Brain microvascular endothelial cell (primary cell): ENCODE measurements around the gene RETNLB.

Experiments
- DNase-seq: peaks from one replicate; pipeline ENCODE4 v3.0.0-alpha.2; 2020
- H3K27ac ChIP-seq: fragments of 250-450 bp; sonication (Bioruptor Pico); 2 replicates; pipeline ENCODE4 v1.5.1; 2020; ENCODE audit warnings: mild to moderate bottlenecking, moderate library complexity
- H3K27me3 ChIP-seq: fragments of 250-450 bp; sonication (Bioruptor Pico); replicated peaks from 2 replicates; pipeline ENCODE4 v1.5.1; 2020; ENCODE audit warnings: mild to moderate bottlenecking
- H3K36me3 ChIP-seq: fragments of 250-450 bp; sonication (Bioruptor Pico); replicated peaks from 2 replicates; pipeline ENCODE4 v1.5.1; 2020; ENCODE audit warnings: mild to moderate bottlenecking
- H3K4me3 ChIP-seq: 2 replicates; pipeline ENCODE4 v1.5.1; 2011; ENCODE audit warnings: low read depth, mild to moderate bottlenecking, control low read depth, low read length, moderate library complexity
- CTCF ChIP-seq: IDR thresholded peaks from 2 replicates; pipeline ENCODE4 v1.5.1; 2011; ENCODE audit warnings: low read depth, mild to moderate bottlenecking, moderate library complexity, low read length, control low read depth, inconsistent platforms; ENCODE audit errors: missing control alignments
- in situ Hi-C: cut with HindIII; loops from 2 replicates; pipeline ENCODE4 v1.10.0; 2017; ENCODE audit warnings: low sequenced_read_pairs, low pct_ligation_motif_present

Gene RETNLB

GRCh38 chr3:108742929-108743328 is 14.3 kb downstream of the RETNLB start:
- H3K27me3 ChIP-seq = no peaks in the 10 kb centered on the region
- in situ Hi-C loops = no loop called here
- H3K36me3 ChIP-seq = no peaks in the 10 kb centered on the region

GRCh38 chr3:108736821-108737220 is 20.4 kb downstream of the RETNLB start:
- DNase-seq = no peak
- Histone ChIP-seq H3K36me3 (no peaks in the 10 kb centered on the region), H3K27me3 (no peaks in the 10 kb centered on the region), H3K27ac (no peak overlapping the region), H3K4me3 (no peak overlapping the region)
- in situ Hi-C loops = no loop called here
- TF ChIP-seq CTCF = no peak

More at GRCh38 chr3:108742929-108743328, 14.3 kb downstream of the RETNLB start:
- no peak overlapping the region for H3K4me3 ChIP-seq
- H3K27ac ChIP-seq = no peak overlapping the region
- TF ChIP-seq CTCF = no peak
- DNase-seq = no peak

- Histone ChIP-seq H3K27me3 (no peaks in the 10 kb centered on the region), H3K27ac (no peak overlapping the region), H3K4me3 (no peak overlapping the region), H3K36me3 (no peaks in the 10 kb centered on the region)
- in situ Hi-C loops = no loop called here
- no peak for TF ChIP-seq CTCF
- DNase-seq = no peak
These were observed 28.3 kb downstream of the RETNLB start for GRCh38 chr3:108728934-108729333.

- Histone ChIP-seq H3K27me3 (no peaks in the 10 kb centered on the region), H3K36me3 (no peaks in the 10 kb centered on the region), H3K27ac (no peak overlapping the region), H3K4me3 (no peak overlapping the region)
- DNase-seq = no peak
- in situ Hi-C loops = no loop called here
- TF ChIP-seq CTCF = no peak
These were observed 29.1 kb downstream of the RETNLB start for GRCh38 chr3:108728105-108728504.

- no peak overlapping the region for H3K27ac ChIP-seq
- no peaks in the 10 kb centered on the region for H3K36me3 ChIP-seq
- in situ Hi-C loops = no loop called here
- no peaks in the 10 kb centered on the region for H3K27me3 ChIP-seq
- no peak for DNase-seq
- no peak overlapping the region for H3K4me3 ChIP-seq
- no peak for TF ChIP-seq CTCF
These were observed 33.1 kb downstream of the RETNLB start for GRCh38 chr3:108724101-108724500.

- in situ Hi-C loops = no loop called here
- no peaks in the 10 kb centered on the region for H3K36me3 ChIP-seq
- no peak overlapping the region for H3K27ac ChIP-seq
- TF ChIP-seq CTCF = no peak
- no peak overlapping the region for H3K4me3 ChIP-seq
- DNase-seq = no peak
- no peaks in the 10 kb centered on the region for H3K27me3 ChIP-seq
These were observed 34.5 kb downstream of the RETNLB start for GRCh38 chr3:108722724-108723123.
